PC-9 (cell line): ENCODE measurements around the gene RNF38. TPM values are rescaled to one million over a fixed set of nuclear protein-coding genes. Genes with fewer than 3 reads are reported as not detected.
A peak's percentile ranks its signal among the peaks of the same experiment; 100 is the strongest.

ENCODE experiments used
- BruUV-seq: library from RNA; stranded (reverse); fragments of 400-500 nt; replicated peaks from 2 replicates; lab custom pipeline; 2021; lab: Mats Ljungman, UMichigan
- CTCF ChIA-PET: fragments of 300-600 bp; sonication (Branson Sonifier 250); formaldehyde crosslinking; loops from one replicate; lab custom pipeline; 2022; ENCODE audit warnings: antibody characterized with exemption; lab: Charles Lee
- POLR2A ChIA-PET: fragments of 300-600 bp; sonication (Branson Sonifier 250); formaldehyde crosslinking; loops from one replicate; lab custom pipeline; 2022; ENCODE audit warnings: antibody characterized with exemption; ENCODE audit not compliant: unreplicated experiment; lab: Charles Lee
- DNase-seq, 2 experiments: peaks; one replicate each; pipeline versions ENCODE4 v3.0.0 to v3.0.0-alpha.2; 2015 to 2022; ENCODE audit warnings: mixed read lengths in 1 of 2
- H2AFZ ChIP-seq: fragments of 200-600 bp; sonication (generic); 2 replicates; pipeline ENCODE4 v1.8.1; 2017; ENCODE audit warnings: antibody characterized with exemption
- H3F3A ChIP-seq: fragments of 200-600 bp; sonication (generic); 2 replicates; pipeline ENCODE4 v1.8.1; 2017; ENCODE audit warnings: antibody characterized with exemption, mild to moderate bottlenecking, low read depth; ENCODE audit not compliant: insufficient read depth
- H3K27ac ChIP-seq: fragments of 200-600 bp; sonication (generic); 2 replicates; pipeline ENCODE4 v1.6.1; 2016; ENCODE audit warnings: mixed run types
- H3K27me3 ChIP-seq: fragments of 200-600 bp; sonication (generic); 2 replicates; pipeline ENCODE4 v1.6.1; 2016; ENCODE audit warnings: low read depth, mixed run types; ENCODE audit not compliant: insufficient read depth
- H3K36me3 ChIP-seq: fragments of 200-600 bp; sonication (generic); 2 replicates; pipeline ENCODE4 v1.6.1; 2016; ENCODE audit warnings: low read depth, mixed run types
- H3K4me1 ChIP-seq: fragments of 200-600 bp; sonication (generic); replicated peaks from 2 replicates; pipeline ENCODE4 v1.6.1; 2016; ENCODE audit warnings: mixed run types; ENCODE audit not compliant: insufficient read depth
- H3K4me2 ChIP-seq: fragments of 200-600 bp; sonication (generic); 2 replicates; pipeline ENCODE4 v1.6.1; 2017; ENCODE audit warnings: mixed run types
- H3K4me3 ChIP-seq: fragments of 200-600 bp; sonication (generic); 2 replicates; pipeline ENCODE4 v1.6.1; 2016; ENCODE audit warnings: mixed run types
- H3K79me2 ChIP-seq: fragments of 200-600 bp; sonication (generic); 2 replicates; pipeline ENCODE4 v1.6.1; 2017; ENCODE audit warnings: low read depth, mixed run types
- H3K9me2 ChIP-seq: fragments of 200-600 bp; sonication (generic); 2 replicates; pipeline ENCODE4 v1.8.1; 2017; ENCODE audit warnings: mild to moderate bottlenecking; ENCODE audit not compliant: insufficient read depth
- H3K9me3 ChIP-seq: fragments of 200-600 bp; sonication (generic); 2 replicates; pipeline ENCODE4 v1.8.1; 2016; ENCODE audit warnings: low read depth; ENCODE audit not compliant: insufficient read depth
- H4K20me1 ChIP-seq: fragments of 200-600 bp; sonication (generic); 2 replicates; pipeline ENCODE4 v1.8.1; 2017; ENCODE audit not compliant: insufficient read depth
- EZH2 ChIP-seq: fragments of 200-600 bp; sonication (generic); IDR thresholded peaks from 2 replicates; pipeline ENCODE4 v1.8.0; 2017; ENCODE audit warnings: antibody characterized with exemption, low read depth
- intact Hi-C: fragments of 100-400 bp; cut with micrococcal nuclease; formaldehyde crosslinking; loops from one replicate; pipeline ENCODE4 v1.10.0; 2022; ENCODE audit not compliant: unreplicated experiment
- total RNA-seq: library from RNA; stranded (reverse); gene quantifications from 2 replicates; pipeline ENCODE4 v1.2.3, GENCODE V29; 2021
- TF ChIP-seq, protein P1 (sequence below): fragments of 200-600 bp; sonication (generic); conservative IDR thresholded peaks from 2 replicates; pipeline ENCODE4 v1.6.1; 2017; ENCODE audit warnings: mixed run types, antibody characterized with exemption, mild to moderate bottlenecking, moderate library complexity

RNF38 gene
- total RNA-seq, 1 experiment from 2014 or later: 17.5 TPM

DNA sequence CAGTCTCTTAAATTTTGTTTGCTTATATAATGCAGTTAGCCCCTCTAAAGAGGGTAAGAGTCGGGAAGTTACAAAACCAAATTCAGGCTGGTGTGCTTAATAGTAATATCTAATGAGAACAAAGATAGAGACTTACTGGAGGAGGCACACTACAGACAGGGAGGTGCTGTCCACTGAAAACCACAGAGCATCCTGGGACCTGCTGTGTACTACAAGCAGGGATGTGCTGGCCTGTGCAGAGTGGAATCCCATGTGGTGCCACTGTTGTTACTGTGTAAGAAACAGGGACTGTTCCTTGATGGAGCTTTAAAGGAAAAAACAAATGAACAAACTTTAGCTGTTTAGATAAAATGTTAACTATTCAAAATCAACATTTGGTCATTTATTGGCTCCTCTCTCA lies 42.4 kb downstream of the RNF38 start:
- DNase-seq: no peak
- Histone ChIP-seq H3K4me3 (no peak overlapping the region), H3K9me2 (no peaks in the 10 kb centered on the region), H3K9me3 (no peaks in the 10 kb centered on the region), H3K79me2 (no peaks in the 10 kb centered on the region), H3K27ac (no peak overlapping the region), H3K36me3 (no peaks in the 10 kb centered on the region; the same call in 1 of the 2 replicates), H3F3A (no peaks in the 10 kb centered on the region), H3K4me2 (no peak overlapping the region), H3K27me3 (no peaks in the 10 kb centered on the region), H2AFZ (no peak overlapping the region), H3K4me1 (no peaks in the 10 kb centered on the region), H4K20me1 (no peaks in the 10 kb centered on the region)
- POLR2A ChIA-PET: no interaction called here
- CTCF ChIA-PET: no interaction called here
- BruUV-seq: no TSS peak
- intact Hi-C loops: no loop called here
- TF ChIP-seq, protein P1, sequence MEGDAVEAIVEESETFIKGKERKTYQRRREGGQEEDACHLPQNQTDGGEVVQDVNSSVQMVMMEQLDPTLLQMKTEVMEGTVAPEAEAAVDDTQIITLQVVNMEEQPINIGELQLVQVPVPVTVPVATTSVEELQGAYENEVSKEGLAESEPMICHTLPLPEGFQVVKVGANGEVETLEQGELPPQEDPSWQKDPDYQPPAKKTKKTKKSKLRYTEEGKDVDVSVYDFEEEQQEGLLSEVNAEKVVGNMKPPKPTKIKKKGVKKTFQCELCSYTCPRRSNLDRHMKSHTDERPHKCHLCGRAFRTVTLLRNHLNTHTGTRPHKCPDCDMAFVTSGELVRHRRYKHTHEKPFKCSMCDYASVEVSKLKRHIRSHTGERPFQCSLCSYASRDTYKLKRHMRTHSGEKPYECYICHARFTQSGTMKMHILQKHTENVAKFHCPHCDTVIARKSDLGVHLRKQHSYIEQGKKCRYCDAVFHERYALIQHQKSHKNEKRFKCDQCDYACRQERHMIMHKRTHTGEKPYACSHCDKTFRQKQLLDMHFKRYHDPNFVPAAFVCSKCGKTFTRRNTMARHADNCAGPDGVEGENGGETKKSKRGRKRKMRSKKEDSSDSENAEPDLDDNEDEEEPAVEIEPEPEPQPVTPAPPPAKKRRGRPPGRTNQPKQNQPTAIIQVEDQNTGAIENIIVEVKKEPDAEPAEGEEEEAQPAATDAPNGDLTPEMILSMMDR: no peak
- TF ChIP-seq EZH2: no peak

GRCh38 chr9:36346569-36346968 lies 53.5 kb downstream of the RNF38 start:
- Histone ChIP-seq H3K4me2 (no peak overlapping the region), H3K79me2 (no peaks in the 10 kb centered on the region), H3K9me2 (no peaks in the 10 kb centered on the region), H3K27me3 (no peaks in the 10 kb centered on the region), H3F3A (no peaks in the 10 kb centered on the region), H3K9me3 (no peaks in the 10 kb centered on the region), H3K27ac (no peak overlapping the region), H3K4me1 (no peaks in the 10 kb centered on the region), H4K20me1 (no peaks in the 10 kb centered on the region), H2AFZ (no peak overlapping the region), H3K4me3 (no peak overlapping the region), H3K36me3 (0 out of 2 replicates have a peak, but pooled peaks cover 10% of the 10 kb centered on the region)
- ChIA-PET CTCF (no interaction called here), POLR2A (no interaction called here)
- TF ChIP-seq, protein P1: no peak
- no peak for TF ChIP-seq EZH2
- BruUV-seq: no TSS peak
- intact Hi-C loops: no loop called here
- no peak for DNase-seq

DNA sequence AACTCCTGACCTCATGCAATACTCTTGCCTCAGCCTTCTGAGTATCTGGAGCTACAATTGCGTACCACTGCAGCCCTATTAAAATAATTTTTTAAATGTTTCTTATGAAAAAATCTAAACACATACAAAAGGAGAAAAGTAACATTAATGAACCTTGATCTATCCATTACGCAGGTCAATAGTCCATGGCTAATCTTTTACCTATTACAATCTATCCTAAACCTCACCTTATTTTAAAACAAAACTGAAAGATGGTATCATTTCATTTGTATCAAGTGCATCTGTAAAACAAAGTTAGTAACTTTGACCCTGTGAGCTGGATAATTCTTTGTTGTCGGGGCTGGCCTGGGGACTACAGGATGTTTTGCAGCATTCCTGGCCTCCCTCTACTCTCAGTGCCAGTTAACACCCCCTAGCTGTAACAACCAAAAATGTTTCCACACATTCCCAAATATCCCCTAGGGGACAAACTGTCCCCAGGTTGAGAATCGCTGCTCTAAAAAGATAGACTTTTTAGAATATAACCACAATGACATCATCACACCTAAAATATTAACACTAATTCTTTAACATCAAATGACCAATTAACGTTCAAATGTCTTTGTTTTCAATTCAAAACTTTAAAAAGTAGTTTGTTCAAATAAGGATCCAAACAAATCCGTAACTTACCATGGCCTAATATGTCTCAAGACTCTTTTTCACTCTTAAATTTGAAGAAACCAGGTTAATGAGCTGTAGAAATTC lies 54.8 kb downstream of the RNF38 start:
- ChIA-PET CTCF (no interaction called here), POLR2A (no interaction called here)
- H3K4me1 ChIP-seq: no peaks in the 10 kb centered on the region
- no TSS peak for BruUV-seq
- no peak for TF ChIP-seq EZH2
- TF ChIP-seq, protein P1: 0 out of 2 replicates have a peak, but pooled peaks have one; percentile 19
- H2AFZ ChIP-seq: no peak overlapping the region
- H3K79me2 ChIP-seq: no peaks in the 10 kb centered on the region
- H3K4me2 ChIP-seq: no peak overlapping the region
- DNase-seq: no peak
- H3K36me3 ChIP-seq: 0 out of 2 replicates have a peak, but pooled peaks cover 5% of the 10 kb centered on the region
- H3K4me3 ChIP-seq: no peak overlapping the region
- no peaks in the 10 kb centered on the region for H3K9me3 ChIP-seq
- H3K9me2 ChIP-seq: no peaks in the 10 kb centered on the region
- no peak overlapping the region for H3K27ac ChIP-seq
- no peaks in the 10 kb centered on the region for H4K20me1 ChIP-seq
- intact Hi-C loops: no loop called here
- H3K27me3 ChIP-seq: no peaks in the 10 kb centered on the region
- H3F3A ChIP-seq: no peaks in the 10 kb centered on the region
